Dedifferentiated amniotic fluid mesenchymal stem cell (primary cell): ENCODE measurements around the gene TCP11.

Experiments
- DNase-seq: peaks from one replicate; pipeline ENCODE4 v3.0.0-alpha.2; 2016; ENCODE audit errors: extremely low spot score

TCP11 gene

DNA sequence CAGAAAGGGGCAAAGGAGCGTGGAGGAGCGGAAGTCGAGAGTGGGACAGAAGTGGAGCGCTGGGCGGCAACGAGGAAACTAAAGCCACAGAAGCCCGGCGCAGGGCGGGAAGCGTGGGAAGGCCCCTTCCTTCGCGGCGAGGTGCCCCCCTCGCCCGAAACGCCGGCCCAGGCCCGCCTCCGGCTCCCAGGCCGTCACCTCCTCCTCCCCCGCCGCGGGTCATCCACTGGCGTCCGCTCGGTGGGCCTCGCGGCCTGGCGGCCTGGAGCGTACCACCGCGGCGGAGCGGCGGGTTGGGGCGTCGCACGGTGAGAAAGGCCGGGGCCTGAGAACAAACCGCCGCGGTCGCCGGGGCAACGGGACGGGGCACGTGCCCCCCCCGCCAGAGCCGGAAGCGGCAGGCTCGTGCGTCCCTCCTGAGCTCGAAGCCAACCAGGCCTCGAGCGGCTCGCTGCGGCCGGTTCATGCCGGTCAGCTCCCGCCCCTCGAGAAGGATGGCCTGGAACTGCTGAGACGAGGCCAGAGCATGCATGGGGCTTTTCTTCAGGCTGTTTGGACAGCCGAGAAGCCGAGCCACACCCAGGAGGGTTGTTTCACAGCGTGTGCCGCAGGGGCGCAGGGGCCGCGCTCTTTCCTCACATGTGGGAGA is at the start of gene TCP11:
Gene TCP11 (minus strand): TSS at position 333 of the 649 bp plus-strand sequence. CDS start 469 bp downstream, outside the sequence.
- DNase-seq, result no peak

GRCh38 chr6:35190306-35190705 is 49.2 kb upstream of the TCP11 start:
- no peak for DNase-seq

DNA sequence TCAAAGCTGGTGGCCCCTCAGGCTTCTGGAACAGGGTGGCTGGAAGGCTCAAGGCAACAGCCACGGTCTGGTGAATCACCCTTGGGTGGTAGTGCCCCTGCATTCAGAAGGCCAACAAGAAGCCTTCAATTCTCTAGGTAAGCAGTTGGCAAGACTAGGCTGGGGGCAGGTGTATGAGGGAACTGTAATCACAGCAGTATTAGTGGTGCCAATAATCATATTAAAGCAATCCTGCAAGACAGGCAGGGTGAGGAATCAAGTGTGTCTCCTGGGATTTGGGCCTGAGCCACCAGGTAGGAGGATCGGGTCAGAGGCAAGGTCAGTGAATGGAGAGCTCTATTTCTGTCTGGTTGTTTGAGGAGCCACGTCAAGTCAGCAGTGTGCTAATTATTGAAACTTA is 47.7 kb upstream of the TCP11 start:
- DNase-seq, result no peak

GRCh38 chr6:35186571-35186970 is 45.4 kb upstream of the TCP11 start:
- DNase-seq, result no peak

- no peak for DNase-seq
Observed at GRCh38 chr6:35185971-35186370, 44.8 kb upstream of the TCP11 start.

- DNase-seq, result no peak
Observed at GRCh38 chr6:35185302-35185681, 44.2 kb upstream of the TCP11 start.

- no peak for DNase-seq
Observed at GRCh38 chr6:35184580-35185301, 43.6 kb upstream of the TCP11 start.

- DNase-seq, result no peak
Observed at GRCh38 chr6:35183935-35184334, 42.8 kb upstream of the TCP11 start.

DNA sequence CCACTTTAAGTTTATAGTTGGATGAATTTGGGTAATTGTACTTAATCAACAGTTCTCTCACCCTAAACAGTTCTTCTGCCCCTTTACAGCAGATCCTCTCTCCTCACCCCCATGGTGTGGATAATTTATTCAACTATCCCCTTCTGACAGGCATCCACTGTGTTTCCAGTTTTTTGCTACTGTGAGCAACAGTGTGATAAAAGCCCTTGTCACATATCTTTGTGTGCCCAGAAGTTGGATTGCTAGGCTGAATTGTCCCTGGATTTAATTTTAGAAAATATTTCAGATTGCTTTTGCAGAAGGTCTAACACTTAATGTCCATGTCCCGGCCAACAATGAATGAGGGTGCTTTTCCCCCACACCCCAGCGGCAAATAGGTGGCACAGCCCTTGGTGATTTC is 42.1 kb upstream of the TCP11 start:
- DNase-seq, result no peak

GRCh38 chr6:35181933-35182612 is 40.9 kb upstream of the TCP11 start:
- DNase-seq, result peak; percentile 51

DNA sequence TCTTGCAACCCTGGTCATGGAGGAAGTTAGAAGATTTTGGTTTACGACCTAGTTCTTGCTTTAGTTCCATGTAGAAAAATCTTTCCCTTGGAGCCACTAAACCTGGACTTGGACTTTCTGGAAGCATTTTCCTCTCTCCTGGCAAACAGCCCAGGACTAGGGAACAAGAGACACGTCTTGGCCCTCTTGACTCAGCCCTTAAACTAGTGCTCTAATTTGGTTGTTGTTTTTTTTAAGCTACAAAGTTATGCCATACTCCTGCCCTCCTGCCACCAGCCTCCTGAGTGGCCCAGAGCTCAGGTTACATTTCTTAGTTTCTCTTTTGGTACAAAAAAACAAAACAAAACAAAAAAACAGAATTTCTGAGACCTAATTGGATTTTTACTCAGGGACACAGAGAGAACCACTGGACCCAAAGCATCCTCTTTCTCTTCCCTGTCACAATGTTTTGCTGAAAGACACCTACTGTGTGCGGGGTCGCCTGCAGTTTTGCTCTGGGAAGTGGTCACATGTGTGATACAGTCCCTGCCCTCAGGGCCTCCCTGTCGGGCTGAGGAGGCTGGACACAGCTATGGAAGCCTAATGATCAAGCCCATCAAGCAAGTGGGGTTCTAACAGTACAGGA is 40.3 kb upstream of the TCP11 start:
- DNase-seq, result peak; percentile 41

GRCh38 chr6:35179901-35180535 is 38.9 kb upstream of the TCP11 start:
- no peak for DNase-seq

GRCh38 chr6:35178932-35179832 is 38.0 kb upstream of the TCP11 start:
- no peak for DNase-seq

GRCh38 chr6:35178012-35178411 is 36.9 kb upstream of the TCP11 start:
- no peak for DNase-seq

DNA sequence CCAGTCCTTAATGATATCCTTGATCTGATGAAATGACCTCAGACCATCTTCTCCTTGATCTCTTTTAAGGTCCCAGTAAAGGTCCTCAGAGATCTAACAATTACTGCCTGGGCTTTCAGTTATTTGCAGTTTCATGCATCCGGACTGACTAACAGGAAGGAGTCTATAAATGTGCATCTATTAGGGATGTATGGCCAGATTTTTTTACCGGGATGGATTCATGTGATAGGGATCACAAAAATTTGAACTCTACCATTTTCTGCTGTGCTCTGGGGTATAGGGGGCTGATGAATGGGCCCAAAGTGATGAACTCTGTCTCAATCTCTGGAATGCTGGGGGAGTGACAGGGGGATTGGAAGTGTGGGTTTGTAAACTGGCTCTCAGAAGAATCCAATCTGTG is 36.5 kb upstream of the TCP11 start:
- DNase-seq, result no peak

DNA sequence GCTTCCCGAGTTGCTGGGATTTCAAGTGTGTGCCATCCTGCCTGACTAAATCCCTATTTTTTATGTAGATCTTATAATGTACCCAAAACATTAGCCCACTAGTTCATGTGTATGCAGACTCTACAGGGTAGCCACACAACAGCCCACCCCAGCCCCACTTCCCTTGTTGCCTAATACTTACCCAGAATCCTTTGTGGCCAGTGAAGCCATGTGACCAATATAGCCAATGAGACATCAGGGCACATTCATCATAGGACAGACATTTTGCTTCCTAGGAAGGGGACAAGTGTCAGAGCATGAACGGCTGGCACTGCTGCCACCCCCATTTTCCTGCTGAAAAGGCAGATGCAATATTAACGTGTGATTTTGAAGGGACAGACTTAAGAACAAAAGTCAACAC is 36.0 kb upstream of the TCP11 start:
- no peak for DNase-seq

GRCh38 chr6:35176301-35177024 is 35.3 kb upstream of the TCP11 start:
- DNase-seq, result no peak

DNA sequence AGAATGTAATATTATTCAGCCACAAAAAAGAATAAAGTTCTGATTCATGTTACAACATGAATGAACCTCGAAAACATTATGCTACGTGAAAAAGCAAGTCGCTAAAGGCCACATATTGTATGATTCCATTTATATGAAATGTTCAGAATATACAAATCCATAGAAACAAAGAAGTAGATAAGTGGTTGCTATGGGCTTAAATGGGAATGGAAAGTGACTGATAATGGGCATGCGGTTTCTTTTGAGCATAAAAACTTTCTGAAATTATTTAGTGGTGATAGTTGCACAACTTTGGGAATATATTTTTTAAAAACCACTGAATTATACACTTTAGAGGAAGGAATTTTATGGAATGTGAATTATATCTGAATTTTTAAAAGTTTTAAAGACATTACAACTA is 33.4 kb upstream of the TCP11 start:
- DNase-seq, result no peak

DNA sequence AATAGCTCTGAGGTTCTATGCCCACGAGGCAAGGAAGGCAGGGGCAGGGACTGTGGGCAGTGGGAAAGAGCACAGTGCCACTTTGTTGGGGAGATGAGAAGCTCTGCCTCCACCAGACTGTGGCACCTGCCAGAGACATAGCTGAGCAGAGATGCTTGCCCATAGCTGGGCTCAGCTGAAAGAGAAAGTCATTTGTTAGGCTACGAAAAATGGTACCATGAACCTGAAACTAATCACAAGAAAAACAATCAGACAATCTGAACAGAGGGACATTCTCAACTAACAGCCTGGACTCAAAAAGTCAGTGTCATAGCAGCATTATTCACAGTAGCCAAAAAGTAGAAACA is 32.9 kb upstream of the TCP11 start:
- DNase-seq, result no peak

DNA sequence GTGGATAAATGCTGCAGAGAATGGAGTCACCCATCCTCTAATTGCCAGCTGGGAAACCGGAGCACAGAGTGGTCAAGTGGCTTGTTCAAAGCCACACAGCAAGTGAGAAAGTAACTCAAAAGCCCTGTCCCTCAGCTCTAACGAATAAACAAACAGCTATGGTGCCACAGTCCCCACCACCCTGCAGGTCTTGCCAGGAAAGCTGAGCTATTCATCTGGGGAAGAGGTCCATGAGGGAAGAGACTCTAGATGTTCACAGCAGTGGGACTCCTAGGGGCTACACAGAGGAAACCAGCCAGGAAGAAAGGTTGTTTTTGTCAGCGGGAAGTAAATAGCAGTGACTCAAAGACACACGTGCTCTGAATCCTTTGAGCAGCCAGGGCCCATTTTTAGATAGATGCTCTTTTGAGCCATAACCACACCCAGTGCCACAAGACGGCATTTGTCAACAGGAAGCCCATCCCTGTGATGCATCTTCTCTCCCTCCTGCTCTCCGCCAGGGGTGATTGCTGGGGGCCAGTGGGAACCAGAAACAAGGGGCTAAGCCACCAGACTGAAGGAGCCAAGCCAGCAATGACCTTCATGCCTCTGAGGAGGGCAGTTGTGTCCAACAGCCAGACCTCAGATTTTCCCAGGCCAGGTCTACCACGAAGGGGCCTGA is 32.4 kb upstream of the TCP11 start:
- no peak for DNase-seq
